ENCODE measurements around the gene NUP107. TPM values are rescaled to one million over a fixed set of nuclear protein-coding genes. Genes with fewer than 3 reads are reported as not detected.
A peak's percentile ranks its signal among the peaks of the same experiment; 100 is the strongest.
"Not testable (repeated sequence)": the region's sequence is repeated elsewhere in the genome, so short reads cannot be mapped to it uniquely, and the experiment has no call there.

Gene NUP107
- total RNA-seq, 1 donor from 2014 or later = 76.6 TPM

DNA sequence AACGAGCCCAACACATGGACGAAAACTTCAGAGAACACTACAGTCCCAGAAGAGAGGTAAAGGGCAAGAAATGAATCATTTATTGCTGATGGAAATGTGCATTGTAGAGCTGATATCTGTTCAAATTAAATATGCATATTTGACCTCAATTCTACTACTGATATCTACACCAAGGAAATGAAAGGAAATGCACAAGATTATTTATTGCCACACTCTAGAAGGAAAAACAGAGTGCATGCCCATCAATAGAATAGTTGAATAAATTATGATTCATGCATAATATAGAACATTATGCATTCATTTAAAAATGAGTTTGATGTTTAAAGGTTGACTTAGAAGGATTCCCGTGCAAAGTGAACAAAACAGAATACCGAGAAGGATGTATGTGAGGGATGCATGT, 15.6 kb upstream of the NUP107 start:
- TF ChIP-seq, protein P1, sequence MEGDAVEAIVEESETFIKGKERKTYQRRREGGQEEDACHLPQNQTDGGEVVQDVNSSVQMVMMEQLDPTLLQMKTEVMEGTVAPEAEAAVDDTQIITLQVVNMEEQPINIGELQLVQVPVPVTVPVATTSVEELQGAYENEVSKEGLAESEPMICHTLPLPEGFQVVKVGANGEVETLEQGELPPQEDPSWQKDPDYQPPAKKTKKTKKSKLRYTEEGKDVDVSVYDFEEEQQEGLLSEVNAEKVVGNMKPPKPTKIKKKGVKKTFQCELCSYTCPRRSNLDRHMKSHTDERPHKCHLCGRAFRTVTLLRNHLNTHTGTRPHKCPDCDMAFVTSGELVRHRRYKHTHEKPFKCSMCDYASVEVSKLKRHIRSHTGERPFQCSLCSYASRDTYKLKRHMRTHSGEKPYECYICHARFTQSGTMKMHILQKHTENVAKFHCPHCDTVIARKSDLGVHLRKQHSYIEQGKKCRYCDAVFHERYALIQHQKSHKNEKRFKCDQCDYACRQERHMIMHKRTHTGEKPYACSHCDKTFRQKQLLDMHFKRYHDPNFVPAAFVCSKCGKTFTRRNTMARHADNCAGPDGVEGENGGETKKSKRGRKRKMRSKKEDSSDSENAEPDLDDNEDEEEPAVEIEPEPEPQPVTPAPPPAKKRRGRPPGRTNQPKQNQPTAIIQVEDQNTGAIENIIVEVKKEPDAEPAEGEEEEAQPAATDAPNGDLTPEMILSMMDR (IDR thresholded peaks at IDR 0.05; ENCODE audit: unreplicated experiment) = no peak
- Mint-ChIP-seq H3K27me3 (ENCODE audit: low read depth) (no peaks in the 10 kb centered on the region), H3K27ac (no peak overlapping the region), H3K4me1 (peaks cover 8% of the 10 kb centered on the region), H3K36me3 (no peaks in the 10 kb centered on the region), H3K9me3 (no peaks in the 10 kb centered on the region), H3K4me3 (no peak overlapping the region)
- DNase-seq (ENCODE audit: low spot score in 2 of 2, unreplicated experiment in 2 of 2) = no peak

DNA sequence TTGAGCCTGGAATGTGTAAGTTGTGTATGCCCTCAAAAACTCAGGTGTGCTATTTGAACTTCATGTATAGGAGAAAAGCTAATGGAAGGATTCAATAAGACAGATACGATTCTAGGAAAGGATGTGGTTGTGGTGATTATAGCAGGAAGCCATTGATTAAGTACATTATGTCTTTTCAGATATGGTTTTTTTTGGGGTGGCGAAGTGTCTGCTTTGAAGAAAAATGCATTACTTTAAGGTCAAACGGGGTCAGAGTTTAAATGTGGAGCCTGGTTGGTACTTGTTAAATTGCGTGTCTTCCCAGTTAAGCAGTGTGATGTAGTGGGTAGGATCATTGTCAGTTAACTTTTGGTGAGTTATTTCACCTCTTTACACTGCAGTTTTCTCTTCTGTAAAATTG, 13.0 kb upstream of the NUP107 start:
- no peak for DNase-seq (ENCODE audit: low spot score in 2 of 2, unreplicated experiment in 2 of 2)

DNA sequence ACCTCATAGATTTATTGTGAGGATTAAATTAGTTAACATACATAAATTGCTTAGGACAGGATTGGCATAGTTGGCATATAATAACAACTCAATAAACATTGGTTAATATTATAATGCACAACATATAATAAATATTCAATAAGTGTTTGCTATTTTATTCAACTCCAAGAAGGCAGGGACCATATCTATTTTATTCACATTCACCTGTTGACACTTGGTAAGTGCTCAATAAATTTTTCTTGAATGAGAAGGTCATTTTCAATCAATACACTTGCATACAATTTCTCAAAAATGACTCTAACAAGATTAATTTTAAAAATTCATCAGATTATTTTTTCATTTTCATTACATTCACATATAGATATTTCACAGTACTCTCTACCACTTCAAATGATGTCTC, 12.4 kb upstream of the NUP107 start:
- no peak overlapping the region for H3K4me3 Mint-ChIP-seq
- H3K27me3 Mint-ChIP-seq (ENCODE audit: low read depth) = no peaks in the 10 kb centered on the region
- no peak for DNase-seq (ENCODE audit: low spot score in 2 of 2, unreplicated experiment in 2 of 2)
- peaks cover 5% of the 10 kb centered on the region for H3K4me1 Mint-ChIP-seq
- H3K36me3 Mint-ChIP-seq = no peaks in the 10 kb centered on the region
- H3K9me3 Mint-ChIP-seq = no peaks in the 10 kb centered on the region
- TF ChIP-seq, protein P1 (IDR thresholded peaks at IDR 0.05; ENCODE audit: unreplicated experiment) = no peak
- H3K27ac Mint-ChIP-seq = no peak overlapping the region

More for the DNA sequence above, 13.0 kb upstream of the NUP107 start:
- Mint-ChIP-seq H3K4me3 (no peak overlapping the region), H3K9me3 (no peaks in the 10 kb centered on the region), H3K27ac (no peak overlapping the region), H3K27me3 (ENCODE audit: low read depth) (no peaks in the 10 kb centered on the region), H3K4me1 (peaks cover 5% of the 10 kb centered on the region), H3K36me3 (no peaks in the 10 kb centered on the region)
- TF ChIP-seq, protein P1 (IDR thresholded peaks at IDR 0.05; ENCODE audit: unreplicated experiment) = no peak

DNA sequence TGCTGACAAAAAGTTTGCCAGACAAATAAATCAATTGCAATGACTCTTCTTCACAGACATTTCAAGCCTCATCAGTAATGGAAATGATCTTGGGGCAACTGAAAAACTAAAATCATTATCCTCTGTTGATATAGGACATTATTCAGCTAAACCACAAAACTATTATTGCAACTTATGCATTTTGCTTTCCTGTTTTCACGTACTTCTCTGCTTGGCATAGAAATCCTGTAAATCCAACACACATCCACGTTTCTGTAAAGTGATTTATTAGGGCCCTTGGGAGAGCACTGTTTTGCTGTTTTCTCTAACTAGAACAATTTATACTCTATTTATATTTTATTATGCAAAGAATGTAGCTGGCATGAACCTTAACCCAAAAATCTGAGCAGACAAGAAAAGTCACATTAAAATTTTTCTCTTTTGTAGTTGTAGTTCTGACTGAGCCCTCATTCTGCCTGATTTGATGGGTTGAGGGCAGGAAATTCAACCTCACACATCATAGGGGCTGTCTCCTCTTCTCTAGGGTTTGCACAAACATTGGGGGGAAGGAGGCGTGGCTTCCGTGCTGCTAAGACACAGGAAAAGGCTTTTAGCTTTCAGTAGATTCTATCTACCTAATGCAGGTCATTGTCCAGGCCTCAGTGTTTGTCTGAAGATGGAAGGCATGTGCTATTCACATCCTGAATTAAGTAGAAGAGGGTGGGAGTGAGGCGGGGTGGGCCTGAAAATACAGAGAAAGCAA, 11.5 kb upstream of the NUP107 start:
- DNase-seq (ENCODE audit: low spot score in 2 of 2, unreplicated experiment in 2 of 2) = no peak
- Mint-ChIP-seq H3K4me3 (no peak overlapping the region), H3K36me3 (no peaks in the 10 kb centered on the region), H3K27ac (peak overlapping the region; percentile 82), H3K4me1 (peaks cover 5% of the 10 kb centered on the region), H3K9me3 (no peaks in the 10 kb centered on the region), H3K27me3 (ENCODE audit: low read depth) (no peaks in the 10 kb centered on the region)
- TF ChIP-seq, protein P1 (IDR thresholded peaks at IDR 0.05; ENCODE audit: unreplicated experiment) = no peak

DNA sequence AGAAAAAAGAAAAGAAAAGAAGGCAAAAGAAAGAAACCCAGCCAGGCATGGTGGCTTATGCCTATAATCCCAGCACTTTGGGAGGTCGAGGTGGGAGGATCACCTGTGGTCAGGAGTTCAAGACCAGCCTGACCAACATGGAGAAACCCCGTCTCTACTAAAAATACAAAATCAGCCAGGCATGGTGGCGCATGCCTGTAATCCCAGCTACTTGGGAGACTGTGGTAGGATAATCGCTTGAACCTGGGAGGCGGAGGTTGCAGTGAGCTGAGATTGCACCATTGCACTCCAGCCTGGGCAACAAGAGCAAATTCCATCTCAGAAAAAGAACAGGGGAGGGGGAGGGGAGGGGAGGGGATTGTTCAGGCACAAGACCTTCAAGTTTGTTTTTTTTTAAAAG, 9.9 kb upstream of the NUP107 start:
- H3K27ac Mint-ChIP-seq; H3K4me1 Mint-ChIP-seq; H3K9me3 Mint-ChIP-seq; H3K27me3 Mint-ChIP-seq (ENCODE audit: low read depth); H3K36me3 Mint-ChIP-seq; H3K4me3 Mint-ChIP-seq; DNase-seq (ENCODE audit: low spot score in 2 of 2, unreplicated experiment in 2 of 2): not testable (repeated sequence)

DNA sequence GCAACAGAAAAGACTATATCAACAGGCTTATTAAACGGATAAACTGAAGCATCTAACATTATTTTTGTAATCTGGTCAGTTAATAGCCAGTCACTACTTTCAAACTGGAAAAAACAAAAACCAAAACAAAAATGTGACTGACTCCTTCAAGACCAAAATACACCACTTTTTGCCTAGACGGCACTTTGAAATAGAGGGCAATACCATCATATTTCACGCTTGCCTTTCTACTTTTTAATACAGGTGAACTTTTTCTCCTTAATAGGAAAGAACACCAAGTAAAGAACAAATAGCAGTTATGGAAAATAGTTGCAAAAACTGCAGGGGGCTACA, 550 bp upstream of the NUP107 start:
- H3K36me3 Mint-ChIP-seq = peaks cover 3% of the 10 kb centered on the region
- TF ChIP-seq, protein P1 (IDR thresholded peaks at IDR 0.05; ENCODE audit: unreplicated experiment) = no peak
- peak overlapping the region; percentile 93 for H3K4me3 Mint-ChIP-seq
- peaks cover 24% of the 10 kb centered on the region for H3K4me1 Mint-ChIP-seq
- H3K27me3 Mint-ChIP-seq (ENCODE audit: low read depth) = no peaks in the 10 kb centered on the region
- no peak for DNase-seq (ENCODE audit: low spot score in 2 of 2, unreplicated experiment in 2 of 2)
- H3K27ac Mint-ChIP-seq = peak overlapping the region; percentile 97
- no peaks in the 10 kb centered on the region for H3K9me3 Mint-ChIP-seq
